Kidney epithelial cell (primary cell): ENCODE data around the gene GRAMD4. TPM values are rescaled to one million over a fixed set of nuclear protein-coding genes. Genes with fewer than 3 reads are reported as not detected.

ENCODE experiments used
- DNase-seq: peaks from one replicate; pipeline ENCODE4 v3.0.0-alpha.2; 2010; ENCODE audit warnings: low read depth
- H3K27me3 ChIP-seq: 2 replicates; pipeline ENCODE4 v1.6.0; 2011; ENCODE audit warnings: low read length; ENCODE audit not compliant: control insufficient read depth, insufficient read depth
- H3K36me3 ChIP-seq: 2 replicates; pipeline ENCODE4 v1.5.1; 2011; ENCODE audit warnings: low read length; ENCODE audit not compliant: control insufficient read depth, insufficient read depth
- H3K4me3 ChIP-seq: 2 replicates; pipeline ENCODE4 v1.5.1; 2011; ENCODE audit warnings: low read depth, mild to moderate bottlenecking, control low read depth, low read length
- total RNA-seq: library from RNA; depleted of rRNA; stranded (reverse); fragments of >200 nt; gene quantifications from 2 replicates; pipeline ENCODE4 v1.2.3, GENCODE V29; 2015
- TF ChIP-seq, protein P1 (sequence below): IDR thresholded peaks from 2 replicates; pipeline ENCODE4 v1.5.1; 2011; ENCODE audit warnings: mild to moderate bottlenecking, moderate library complexity, low read length, control low read depth, inconsistent platforms; ENCODE audit not compliant: insufficient read depth, poor library complexity, severe bottlenecking

GRAMD4 gene
- total RNA-seq, 1 donor from 2014 or later, result 30.4 TPM

DNA sequence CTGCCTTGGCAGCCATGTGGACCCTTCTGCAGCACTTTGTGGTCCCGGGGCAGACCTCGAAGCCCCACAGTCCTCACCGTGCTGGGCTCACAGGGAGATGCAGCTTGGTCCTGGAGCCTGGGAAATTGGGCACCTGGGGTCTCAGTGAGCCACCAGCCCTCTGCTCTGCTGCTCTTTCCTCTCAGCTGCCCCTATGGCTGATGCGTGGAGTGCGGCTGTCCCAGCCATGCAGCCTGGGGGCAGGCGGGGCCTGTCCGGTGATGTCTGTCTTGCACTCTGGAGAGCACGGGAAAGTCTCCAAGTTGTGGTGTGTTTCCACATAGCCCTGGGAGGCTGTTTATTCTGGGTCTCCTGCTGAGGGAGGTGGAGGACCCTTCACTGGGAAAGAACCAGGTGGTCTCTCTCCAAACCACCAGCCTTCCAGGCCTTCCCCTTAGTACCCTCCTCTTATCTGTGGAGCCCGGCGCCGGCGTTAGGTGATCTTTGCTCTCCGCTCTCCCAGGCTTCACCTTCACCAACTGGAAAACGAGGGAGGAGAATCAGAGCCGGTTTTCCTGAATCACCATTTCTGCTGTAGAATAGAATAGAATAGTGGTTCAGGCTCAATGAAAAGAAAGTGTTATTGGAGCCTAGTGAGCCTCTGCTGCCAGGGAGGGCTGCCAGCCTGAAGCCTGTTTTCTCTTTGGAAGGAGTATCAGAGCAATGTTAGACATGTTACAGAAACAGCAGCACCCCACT, 41.2 kb upstream of the GRAMD4 start:
- TF ChIP-seq, protein P1, sequence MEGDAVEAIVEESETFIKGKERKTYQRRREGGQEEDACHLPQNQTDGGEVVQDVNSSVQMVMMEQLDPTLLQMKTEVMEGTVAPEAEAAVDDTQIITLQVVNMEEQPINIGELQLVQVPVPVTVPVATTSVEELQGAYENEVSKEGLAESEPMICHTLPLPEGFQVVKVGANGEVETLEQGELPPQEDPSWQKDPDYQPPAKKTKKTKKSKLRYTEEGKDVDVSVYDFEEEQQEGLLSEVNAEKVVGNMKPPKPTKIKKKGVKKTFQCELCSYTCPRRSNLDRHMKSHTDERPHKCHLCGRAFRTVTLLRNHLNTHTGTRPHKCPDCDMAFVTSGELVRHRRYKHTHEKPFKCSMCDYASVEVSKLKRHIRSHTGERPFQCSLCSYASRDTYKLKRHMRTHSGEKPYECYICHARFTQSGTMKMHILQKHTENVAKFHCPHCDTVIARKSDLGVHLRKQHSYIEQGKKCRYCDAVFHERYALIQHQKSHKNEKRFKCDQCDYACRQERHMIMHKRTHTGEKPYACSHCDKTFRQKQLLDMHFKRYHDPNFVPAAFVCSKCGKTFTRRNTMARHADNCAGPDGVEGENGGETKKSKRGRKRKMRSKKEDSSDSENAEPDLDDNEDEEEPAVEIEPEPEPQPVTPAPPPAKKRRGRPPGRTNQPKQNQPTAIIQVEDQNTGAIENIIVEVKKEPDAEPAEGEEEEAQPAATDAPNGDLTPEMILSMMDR, result no peak
- DNase-seq, result no peak
- H3K4me3 ChIP-seq, result no peak overlapping the region

DNA sequence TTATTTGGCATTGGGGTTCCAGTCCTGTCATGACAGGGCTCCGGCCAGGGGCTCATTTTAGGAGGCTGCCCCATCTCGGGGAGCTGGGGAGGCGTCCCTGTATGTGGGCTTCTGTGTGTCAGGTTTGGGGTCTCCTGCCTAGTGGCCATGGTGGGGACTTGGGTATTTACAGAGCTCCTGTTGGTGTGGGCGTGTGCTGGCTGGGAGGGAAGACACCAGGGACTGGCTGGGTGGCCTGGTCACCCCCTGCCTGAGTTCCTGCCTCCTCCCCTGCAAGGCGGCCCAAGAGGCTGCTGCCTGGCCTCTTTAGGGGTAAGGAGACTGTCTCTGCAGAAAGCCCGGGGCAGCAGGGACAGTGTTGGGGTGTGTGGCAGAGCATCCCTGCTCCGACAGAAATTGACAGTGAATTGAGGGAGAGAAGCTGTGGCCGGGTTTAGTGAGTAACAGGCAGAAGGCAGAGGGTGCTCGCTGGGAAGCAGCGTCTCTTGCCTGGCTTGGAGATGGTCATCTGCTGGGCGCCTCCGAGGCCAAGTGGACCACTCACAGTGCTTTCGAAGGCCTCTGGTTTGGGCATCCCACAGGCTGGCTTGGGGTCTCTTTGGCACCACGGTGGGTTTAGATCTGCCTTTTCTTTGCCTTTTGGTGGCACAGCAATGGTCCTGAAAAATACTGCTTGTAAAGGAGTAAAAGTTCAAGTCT, 40.3 kb upstream of the GRAMD4 start:
- H3K4me3 ChIP-seq, result no peak overlapping the region
- no peak for DNase-seq
- H3K36me3 ChIP-seq, result no peaks in the 10 kb centered on the region
- no peaks in the 10 kb centered on the region for H3K27me3 ChIP-seq
- TF ChIP-seq, protein P1, result no peak

More for the DNA sequence above, 41.2 kb upstream of the GRAMD4 start:
- H3K27me3 ChIP-seq, result no peaks in the 10 kb centered on the region
- no peaks in the 10 kb centered on the region for H3K36me3 ChIP-seq

DNA sequence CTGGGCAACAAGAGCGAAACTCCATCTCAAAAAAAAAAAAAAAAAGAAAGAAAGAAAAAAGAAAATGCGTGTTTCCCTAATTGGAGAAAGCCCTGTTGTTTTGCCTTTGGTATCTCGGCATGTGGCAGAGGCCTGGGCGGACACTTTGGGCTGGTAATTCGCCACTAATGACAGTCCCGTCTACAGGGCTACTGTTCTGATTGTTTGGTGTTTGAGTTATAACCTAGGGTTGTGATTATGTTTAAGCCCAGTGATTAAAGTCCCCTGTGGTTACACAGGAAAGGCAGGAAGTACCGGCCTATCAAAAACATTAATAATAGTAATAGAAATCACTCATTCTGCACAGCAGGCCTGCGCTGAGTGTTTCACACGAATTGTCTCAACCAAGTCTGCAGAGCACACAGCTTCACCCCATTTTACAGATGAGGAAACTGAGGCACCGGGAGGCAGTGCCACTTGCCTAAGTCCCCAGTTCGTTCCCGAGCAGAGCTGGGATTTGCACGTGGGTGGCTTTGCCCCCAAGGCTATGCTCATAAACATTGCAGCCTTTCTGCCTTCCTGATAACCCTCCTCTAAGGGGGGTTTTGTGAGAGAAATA, 39.1 kb upstream of the GRAMD4 start:
- no peak for DNase-seq
- TF ChIP-seq, protein P1, result no peak

DNA sequence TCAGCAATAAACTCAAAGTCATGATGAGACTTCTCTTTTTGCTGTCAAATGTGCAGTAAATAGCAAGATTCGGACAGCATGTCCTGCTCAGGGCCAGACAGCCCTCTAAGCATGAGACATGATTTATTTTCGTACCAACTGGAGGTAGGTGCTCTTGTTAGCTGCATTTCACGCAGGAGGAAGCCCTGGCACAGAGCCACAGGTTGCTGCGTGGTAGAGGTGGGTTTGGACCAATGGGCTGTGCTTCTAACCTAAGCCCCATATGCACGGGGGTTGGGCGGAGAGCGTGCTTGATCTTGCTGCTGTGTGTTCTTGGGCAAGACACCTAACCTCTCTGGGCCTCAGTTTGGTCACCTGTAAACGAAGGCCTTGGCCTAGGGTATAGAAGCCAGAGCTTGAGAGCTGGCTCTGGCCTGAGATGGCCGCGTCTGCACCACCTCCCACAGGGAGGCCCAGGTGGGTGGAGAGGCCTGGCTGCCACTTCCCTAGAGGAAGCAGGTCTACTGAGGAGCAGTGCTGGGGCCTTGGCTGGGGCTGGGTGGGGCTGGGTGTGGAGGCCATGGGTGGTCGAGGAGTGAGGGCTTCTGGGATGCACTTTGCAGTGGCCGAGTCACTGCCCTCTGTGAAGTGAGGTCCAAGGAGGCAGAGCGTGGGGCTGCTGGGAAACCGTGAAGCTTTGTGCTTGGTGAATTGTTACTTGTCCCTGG, 38.5 kb upstream of the GRAMD4 start:
- TF ChIP-seq, protein P1, result no peak

More for the DNA sequence above, 39.1 kb upstream of the GRAMD4 start:
- Histone ChIP-seq H3K4me3 (no peak overlapping the region), H3K27me3 (no peaks in the 10 kb centered on the region), H3K36me3 (no peaks in the 10 kb centered on the region)

DNA sequence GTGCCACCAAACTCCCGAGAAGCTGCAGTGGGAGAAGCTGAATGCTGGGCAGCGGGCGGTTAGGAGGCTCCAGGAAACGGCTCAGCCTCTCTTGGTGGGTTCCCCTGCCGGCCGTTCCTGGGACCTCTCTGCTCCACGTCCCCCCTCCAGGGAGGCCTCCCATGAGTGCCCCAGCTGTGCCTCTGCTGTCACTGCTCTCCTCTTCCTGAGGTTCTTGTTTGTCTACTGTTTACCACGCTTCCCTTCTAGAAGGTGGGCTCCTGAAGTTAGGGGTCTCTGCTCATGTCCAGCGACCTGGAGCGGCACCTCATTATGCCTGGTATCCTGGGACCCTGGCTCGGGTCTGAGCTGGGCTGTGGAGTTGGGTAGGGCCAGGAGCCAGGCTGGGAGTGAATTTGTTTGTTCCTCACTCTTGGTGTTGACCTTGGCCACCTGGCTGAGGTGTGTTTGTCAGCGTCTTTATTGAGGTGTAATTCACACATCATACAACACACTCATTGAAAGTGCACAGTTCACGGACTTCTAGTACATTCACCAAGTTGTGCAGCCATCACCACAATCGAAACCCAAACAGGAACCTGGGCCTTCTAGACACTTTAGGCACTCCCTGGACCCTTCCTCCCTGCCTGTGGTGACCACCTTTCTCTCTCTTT, 37.8 kb upstream of the GRAMD4 start:
- Histone ChIP-seq H3K4me3 (no peak overlapping the region), H3K27me3 (no peaks in the 10 kb centered on the region), H3K36me3 (no peaks in the 10 kb centered on the region)
- TF ChIP-seq, protein P1, result no peak
- no peak for DNase-seq

More for the DNA sequence above, 38.5 kb upstream of the GRAMD4 start:
- H3K36me3 ChIP-seq, result no peaks in the 10 kb centered on the region
- H3K27me3 ChIP-seq, result no peaks in the 10 kb centered on the region
- DNase-seq, result no peak
- no peak overlapping the region for H3K4me3 ChIP-seq
